Smooth muscle cell (in vitro differentiated cells): Measurements from ENCODE around the gene NKD1. TPM values are rescaled to one million over a fixed set of nuclear protein-coding genes. Genes with fewer than 3 reads are reported as not detected.

Source experiments
- DNase-seq: peaks from one replicate; lab custom pipeline; 2025; ENCODE audit not compliant: unreplicated experiment; lab: John Stamatoyannopoulos, UW
- H2AFZ ChIP-seq: fragments of 200-600 bp; sonication (generic); 2 replicates; pipeline ENCODE4 v1.6.0; 2016; ENCODE audit warnings: antibody characterized with exemption, low read depth, mild to moderate bottlenecking
- H3F3A ChIP-seq: fragments of 200-600 bp; sonication (generic); 2 replicates; pipeline ENCODE4 v1.6.0; 2017; ENCODE audit warnings: antibody characterized with exemption, low read depth
- H3K27ac ChIP-seq: fragments of 200-600 bp; sonication (generic); 2 replicates; pipeline ENCODE4 v1.5.1; 2016; ENCODE audit warnings: low read depth, mild to moderate bottlenecking
- H3K27me3 ChIP-seq: fragments of 200-600 bp; sonication (generic); 2 replicates; pipeline ENCODE4 v1.6.1; 2016; ENCODE audit warnings: low read depth, mild to moderate bottlenecking
- H3K36me3 ChIP-seq: fragments of 200-600 bp; sonication (generic); 2 replicates; pipeline ENCODE4 v1.5.1; 2016; ENCODE audit warnings: low read depth
- H3K4me1 ChIP-seq: fragments of 200-600 bp; sonication (generic); 2 replicates; pipeline ENCODE4 v1.5.1; 2016; ENCODE audit warnings: low read depth
- H3K4me2 ChIP-seq: fragments of 200-600 bp; sonication (generic); 2 replicates; pipeline ENCODE4 v1.6.0; 2016; ENCODE audit warnings: mild to moderate bottlenecking
- H3K4me3 ChIP-seq: fragments of 200-600 bp; sonication (generic); 2 replicates; pipeline ENCODE4 v1.5.1; 2016; ENCODE audit warnings: mild to moderate bottlenecking
- H3K79me2 ChIP-seq: fragments of 200-600 bp; sonication (generic); 2 replicates; pipeline ENCODE4 v1.6.0; 2016; ENCODE audit warnings: low read depth, mild to moderate bottlenecking
- H3K9ac ChIP-seq: fragments of 200-600 bp; sonication (generic); 2 replicates; pipeline ENCODE4 v1.6.0; 2016; ENCODE audit warnings: low read depth
- H3K9me3 ChIP-seq: fragments of 200-600 bp; sonication (generic); replicated peaks from 2 replicates; pipeline ENCODE4 v1.5.1; 2016; ENCODE audit warnings: low read depth
- H4K20me1 ChIP-seq: fragments of 200-600 bp; sonication (generic); 2 replicates; pipeline ENCODE4 v1.6.0; 2016; ENCODE audit warnings: low read depth
- CTCF ChIP-seq: fragments of 200-600 bp; sonication (generic); IDR thresholded peaks from 2 replicates; pipeline ENCODE4 v1.5.1; 2017; ENCODE audit warnings: borderline replicate concordance, mild to moderate bottlenecking, antibody characterized with exemption; ENCODE audit not compliant: insufficient read depth, poor library complexity, severe bottlenecking
- WGBS: methylation state at CpG from one replicate; pipeline ENCODE4 v1.1.7; 2016; ENCODE audit warnings: low lambda C conversion rate; 5-methylcytosine and 5-hydroxymethylcytosine counted together
- polyA plus RNA-seq: library from polyadenylated mRNA; unstranded; fragments of >200 nt; fragmentation: Nextera tagmentation; extraction: Ambion mirVana; gene quantifications from 2 replicates; pipeline ENCODE4 v1.2.1, GENCODE V29; 2016
- total RNA-seq: library from RNA; depleted of rRNA; stranded (reverse); fragments of >200 nt; gene quantifications from 2 replicates; pipeline ENCODE4 v1.2.3, GENCODE V29; 2014

NKD1 gene
- total and polyA plus RNA-seq, 2 experiments from 2014 or later = 4.5 to 18.8 TPM

GRCh38 chr16:50657241-50657640 is 109.0 kb downstream of the NKD1 start:
- Histone ChIP-seq H3K4me1 (no peaks in the 10 kb centered on the region), H3K79me2 (no peaks in the 10 kb centered on the region)
- DNase-seq = no peak

GRCh38 chr16:50659806-50660205 is 111.6 kb downstream of the NKD1 start:
- no peak for DNase-seq
- H3K4me2 ChIP-seq = no peak overlapping the region
- no peaks in the 10 kb centered on the region for H3K9me3 ChIP-seq
- H2AFZ ChIP-seq = no peak overlapping the region
- H4K20me1 ChIP-seq = no peaks in the 10 kb centered on the region
- no peaks in the 10 kb centered on the region for H3K4me1 ChIP-seq
- H3K79me2 ChIP-seq = no peaks in the 10 kb centered on the region
- no peak overlapping the region for H3K4me3 ChIP-seq
- no peaks in the 10 kb centered on the region for H3F3A ChIP-seq
- no peaks in the 10 kb centered on the region for H3K27me3 ChIP-seq
- no peak overlapping the region for H3K9ac ChIP-seq
- no peaks in the 10 kb centered on the region for H3K36me3 ChIP-seq
- 73% methylated on average over 5 of the region's 5 CpGs for WGBS
- TF ChIP-seq CTCF = no peak
- H3K27ac ChIP-seq = no peak overlapping the region

More at GRCh38 chr16:50657241-50657640, 109.0 kb downstream of the NKD1 start:
- Histone ChIP-seq H2AFZ (no peak overlapping the region), H3K27ac (no peak overlapping the region), H3K9me3 (no peaks in the 10 kb centered on the region), H3K9ac (no peak overlapping the region), H3K4me3 (no peak overlapping the region), H4K20me1 (no peaks in the 10 kb centered on the region), H3K4me2 (no peak overlapping the region), H3F3A (no peaks in the 10 kb centered on the region), H3K27me3 (no peaks in the 10 kb centered on the region), H3K36me3 (no peaks in the 10 kb centered on the region)
- WGBS = 66% methylated on average over 5 of the region's 5 CpGs
- no peak for TF ChIP-seq CTCF

- H3K4me2 ChIP-seq = no peak overlapping the region
- H3K36me3 ChIP-seq = no peaks in the 10 kb centered on the region
- H4K20me1 ChIP-seq = no peaks in the 10 kb centered on the region
- H3K9ac ChIP-seq = no peak overlapping the region
- H3F3A ChIP-seq = no peaks in the 10 kb centered on the region
- H3K27me3 ChIP-seq = no peaks in the 10 kb centered on the region
- DNase-seq = no peak
- no peaks in the 10 kb centered on the region for H3K9me3 ChIP-seq
- no peak overlapping the region for H2AFZ ChIP-seq
- H3K79me2 ChIP-seq = no peaks in the 10 kb centered on the region
- no peaks in the 10 kb centered on the region for H3K4me1 ChIP-seq
- H3K4me3 ChIP-seq = no peak overlapping the region
- no peak overlapping the region for H3K27ac ChIP-seq
- no peak for TF ChIP-seq CTCF
- WGBS = 94% methylated on average over 10 of the region's 10 CpGs
Measured at GRCh38 chr16:50662306-50662940, 114.2 kb downstream of the NKD1 start.

- Histone ChIP-seq H3K9me3 (no peaks in the 10 kb centered on the region), H3K4me1 (peaks cover 5% of the 10 kb centered on the region), H4K20me1 (no peaks in the 10 kb centered on the region), H3K79me2 (no peaks in the 10 kb centered on the region), H2AFZ (peak overlapping the region; percentile 96), H3F3A (no peaks in the 10 kb centered on the region), H3K4me2 (no peak overlapping the region), H3K9ac (no peak overlapping the region), H3K36me3 (no peaks in the 10 kb centered on the region), H3K27me3 (no peaks in the 10 kb centered on the region), H3K4me3 (no peak overlapping the region), H3K27ac (no peak overlapping the region)
- no peak for DNase-seq
- TF ChIP-seq CTCF = no peak
- WGBS = 97% methylated on average over 5 of the region's 5 CpGs
Measured at GRCh38 chr16:50664270-50664669, 116.1 kb downstream of the NKD1 start.
